ENCODE measurements around the gene TBX10. TPM values are rescaled to one million over a fixed set of nuclear protein-coding genes. Genes with fewer than 3 reads are reported as not detected.
"Not testable (repeated sequence)": the region's sequence is repeated elsewhere in the genome, so short reads cannot be mapped to it uniquely, and the experiment has no call there.

TBX10 gene
- not detected for polyA plus RNA-seq (2012; ENCODE audit: insufficient read depth, insufficient read length, low read depth)

DNA sequence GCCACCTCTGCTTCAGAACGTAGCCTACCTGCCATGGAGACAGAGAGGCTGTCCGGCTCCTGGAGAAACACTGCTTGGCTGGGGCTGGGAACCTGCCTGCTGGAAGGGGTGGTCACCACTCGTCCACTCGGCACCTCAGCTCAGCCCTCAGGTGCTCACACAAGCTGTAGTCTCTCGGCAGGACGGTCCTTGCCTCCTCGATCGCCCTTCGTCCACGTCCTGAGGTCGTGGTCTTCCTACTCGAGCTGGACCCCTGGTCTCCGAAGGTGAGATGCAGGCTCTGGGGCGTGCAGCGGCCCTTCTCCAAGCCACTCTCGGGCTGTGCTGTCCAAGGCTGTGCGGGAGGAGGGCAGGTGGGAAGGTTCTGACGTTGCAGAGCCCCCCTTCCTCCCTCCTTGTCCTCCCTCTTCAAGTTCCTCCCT is at the start of gene TBX10:
TSS of gene TBX10 (minus strand) at position 326 of the 422 bp plus-strand sequence. CDS start at position 35, 291 bp downstream.
- Histone ChIP-seq H3K36me3 (no peaks in the 10 kb centered on the region), H3K27me3 (no peaks in the 10 kb centered on the region; the same call in 1 of the 2 replicates), H3K4me3 (ENCODE audit: low read depth, low read length) (no peak within 1 kb of the TSS), H3K9me3 (no peaks in the 10 kb centered on the region; the same call in 1 of the 2 replicates), H3K4me1 (no peaks in the 10 kb centered on the region)
- TF ChIP-seq, protein P1, sequence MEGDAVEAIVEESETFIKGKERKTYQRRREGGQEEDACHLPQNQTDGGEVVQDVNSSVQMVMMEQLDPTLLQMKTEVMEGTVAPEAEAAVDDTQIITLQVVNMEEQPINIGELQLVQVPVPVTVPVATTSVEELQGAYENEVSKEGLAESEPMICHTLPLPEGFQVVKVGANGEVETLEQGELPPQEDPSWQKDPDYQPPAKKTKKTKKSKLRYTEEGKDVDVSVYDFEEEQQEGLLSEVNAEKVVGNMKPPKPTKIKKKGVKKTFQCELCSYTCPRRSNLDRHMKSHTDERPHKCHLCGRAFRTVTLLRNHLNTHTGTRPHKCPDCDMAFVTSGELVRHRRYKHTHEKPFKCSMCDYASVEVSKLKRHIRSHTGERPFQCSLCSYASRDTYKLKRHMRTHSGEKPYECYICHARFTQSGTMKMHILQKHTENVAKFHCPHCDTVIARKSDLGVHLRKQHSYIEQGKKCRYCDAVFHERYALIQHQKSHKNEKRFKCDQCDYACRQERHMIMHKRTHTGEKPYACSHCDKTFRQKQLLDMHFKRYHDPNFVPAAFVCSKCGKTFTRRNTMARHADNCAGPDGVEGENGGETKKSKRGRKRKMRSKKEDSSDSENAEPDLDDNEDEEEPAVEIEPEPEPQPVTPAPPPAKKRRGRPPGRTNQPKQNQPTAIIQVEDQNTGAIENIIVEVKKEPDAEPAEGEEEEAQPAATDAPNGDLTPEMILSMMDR (IDR thresholded peaks at IDR 0.05; ENCODE audit: low read depth, low read length), result no peak
- no peak for DNase-seq

DNA sequence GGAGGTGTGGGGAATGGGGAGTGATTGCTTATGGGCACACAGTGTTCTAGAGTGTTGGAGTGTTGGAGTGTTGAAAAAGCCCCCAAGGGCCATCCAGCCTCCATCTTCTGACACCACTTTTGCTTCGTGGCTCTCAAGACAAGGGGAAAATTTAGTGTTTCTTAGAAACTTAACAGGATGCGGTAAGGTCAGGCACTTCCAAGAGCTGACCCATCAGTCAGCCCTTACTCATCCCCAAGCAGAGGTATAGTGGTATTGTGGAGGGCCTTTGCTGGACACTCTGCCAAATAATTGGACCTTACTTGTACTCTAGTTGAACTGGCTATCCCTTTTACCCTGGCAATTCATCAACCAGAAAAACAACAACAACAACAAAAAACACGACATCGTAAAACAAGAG is 49.6 kb upstream of the TBX10 start:
- H3K27me3 ChIP-seq, result peaks cover 51% of the 10 kb centered on the region
- H3K4me3 ChIP-seq (ENCODE audit: low read depth, low read length), result no peak overlapping the region
- H3K9me3 ChIP-seq, result no peaks in the 10 kb centered on the region
- TF ChIP-seq, protein P1 (IDR thresholded peaks at IDR 0.05; ENCODE audit: low read depth, low read length), result no peak
- H3K36me3 ChIP-seq, result no peaks in the 10 kb centered on the region
- no peak for DNase-seq
- no peaks in the 10 kb centered on the region for H3K4me1 ChIP-seq

DNA sequence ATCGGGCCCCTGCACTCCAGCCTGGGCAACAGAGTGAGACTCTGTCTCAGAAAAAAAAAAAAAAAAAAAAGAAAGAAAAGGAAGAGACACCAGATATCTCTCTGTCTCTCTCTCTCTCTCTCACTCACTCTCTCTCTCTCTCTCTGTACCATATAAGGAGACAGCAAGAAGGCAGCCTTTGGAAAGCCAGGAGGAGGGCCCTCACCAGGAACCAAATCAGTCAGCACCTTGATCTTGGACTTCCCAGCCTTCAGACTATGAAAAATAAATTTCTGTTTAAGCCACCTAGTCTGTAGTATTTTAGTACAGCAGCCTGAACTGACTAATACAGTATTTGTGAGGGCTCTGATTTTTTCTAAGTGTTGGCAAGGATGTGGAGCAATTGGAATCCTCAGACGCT is 48.4 kb upstream of the TBX10 start:
- DNase-seq, result no peak

DNA sequence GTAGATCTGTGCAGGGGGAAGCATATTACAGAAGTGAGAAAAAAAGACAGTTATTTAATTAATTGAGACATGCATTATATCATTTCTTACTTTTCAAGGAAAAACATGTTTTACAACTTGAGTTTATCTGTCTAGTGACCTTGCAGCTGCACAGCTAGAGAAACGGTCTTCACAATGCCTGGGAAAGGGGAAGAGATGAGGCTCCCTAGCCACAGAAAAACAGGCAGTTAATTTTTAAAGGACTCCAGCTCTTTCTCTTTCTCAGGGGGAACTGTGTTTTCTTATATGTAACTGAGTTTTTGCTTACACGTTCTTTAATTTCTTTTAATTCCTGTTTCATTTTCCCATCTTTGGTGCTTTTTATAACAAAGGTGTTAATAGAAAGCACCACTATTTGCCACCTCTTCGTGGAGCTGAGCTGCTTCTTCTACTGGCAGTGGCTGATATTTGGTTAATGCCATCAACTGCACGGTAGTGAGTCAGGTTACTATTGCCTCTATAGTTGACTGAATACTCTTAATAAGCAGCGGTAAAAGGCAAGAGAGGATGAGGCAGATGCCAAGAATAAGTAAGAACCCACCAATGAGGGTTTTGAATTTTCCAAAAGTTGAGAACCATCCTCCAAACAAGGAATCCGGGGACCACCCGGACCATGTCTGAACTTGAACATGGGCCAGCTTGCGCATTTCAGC is 46.2 kb upstream of the TBX10 start:
- not testable (repeated sequence) for H3K9me3 ChIP-seq; DNase-seq; H3K4me1 ChIP-seq; H3K36me3 ChIP-seq; H3K4me3 ChIP-seq (ENCODE audit: low read depth, low read length)
- peaks cover 32% of the 10 kb centered on the region for H3K27me3 ChIP-seq

More for the DNA sequence above, 48.4 kb upstream of the TBX10 start:
- Histone ChIP-seq H3K27me3 (peaks cover 51% of the 10 kb centered on the region), H3K4me1 (no peaks in the 10 kb centered on the region), H3K4me3 (ENCODE audit: low read depth, low read length) (no peak overlapping the region), H3K36me3 (no peaks in the 10 kb centered on the region), H3K9me3 (no peaks in the 10 kb centered on the region)
- TF ChIP-seq, protein P1 (IDR thresholded peaks at IDR 0.05; ENCODE audit: low read depth, low read length), result no peak

DNA sequence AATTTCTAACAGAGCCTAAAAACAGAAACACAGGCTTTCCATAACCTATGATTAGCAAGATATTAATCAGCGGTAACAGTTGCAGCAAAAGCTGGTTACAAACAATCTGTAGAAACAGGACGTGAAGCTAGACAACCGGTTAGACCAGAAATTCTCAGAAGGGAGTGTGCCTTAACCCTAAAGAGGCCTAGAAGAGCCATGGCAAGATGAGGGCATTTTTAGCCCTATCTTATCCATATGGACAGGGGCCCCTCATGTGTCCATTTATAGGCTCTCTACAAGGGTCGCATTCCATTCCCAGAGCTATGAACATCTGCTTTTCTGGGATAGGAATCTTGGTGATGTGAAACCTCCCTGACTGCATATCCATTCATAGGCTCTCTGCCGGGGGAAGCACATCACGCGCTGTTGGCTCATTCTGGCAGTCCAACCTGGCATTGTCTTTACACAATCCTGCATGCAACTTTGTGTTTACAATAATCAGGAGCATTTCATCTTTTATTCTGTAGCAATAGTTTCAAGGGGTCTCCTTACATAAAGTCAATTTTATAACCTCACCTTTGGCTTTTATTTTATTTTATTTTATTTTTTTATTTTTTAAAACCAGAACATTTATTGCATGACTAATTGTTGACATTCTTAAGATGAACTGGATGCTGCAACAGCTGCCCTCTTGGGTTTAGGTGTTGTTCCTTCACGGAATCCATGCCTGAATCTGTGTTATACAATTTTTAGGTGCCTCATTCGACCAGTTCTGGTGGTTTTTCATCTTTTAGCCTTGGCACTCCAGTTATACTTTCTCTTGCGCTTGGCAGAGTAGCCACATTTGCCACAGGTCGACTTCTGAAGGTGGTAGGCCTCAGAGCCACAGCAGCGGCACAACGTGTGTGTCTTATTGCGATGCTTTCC is 42.8 kb upstream of the TBX10 start:
- H3K9me3 ChIP-seq; DNase-seq; H3K4me1 ChIP-seq; H3K36me3 ChIP-seq; H3K4me3 ChIP-seq (ENCODE audit: low read depth, low read length); H3K27me3 ChIP-seq: not testable (repeated sequence)

DNA sequence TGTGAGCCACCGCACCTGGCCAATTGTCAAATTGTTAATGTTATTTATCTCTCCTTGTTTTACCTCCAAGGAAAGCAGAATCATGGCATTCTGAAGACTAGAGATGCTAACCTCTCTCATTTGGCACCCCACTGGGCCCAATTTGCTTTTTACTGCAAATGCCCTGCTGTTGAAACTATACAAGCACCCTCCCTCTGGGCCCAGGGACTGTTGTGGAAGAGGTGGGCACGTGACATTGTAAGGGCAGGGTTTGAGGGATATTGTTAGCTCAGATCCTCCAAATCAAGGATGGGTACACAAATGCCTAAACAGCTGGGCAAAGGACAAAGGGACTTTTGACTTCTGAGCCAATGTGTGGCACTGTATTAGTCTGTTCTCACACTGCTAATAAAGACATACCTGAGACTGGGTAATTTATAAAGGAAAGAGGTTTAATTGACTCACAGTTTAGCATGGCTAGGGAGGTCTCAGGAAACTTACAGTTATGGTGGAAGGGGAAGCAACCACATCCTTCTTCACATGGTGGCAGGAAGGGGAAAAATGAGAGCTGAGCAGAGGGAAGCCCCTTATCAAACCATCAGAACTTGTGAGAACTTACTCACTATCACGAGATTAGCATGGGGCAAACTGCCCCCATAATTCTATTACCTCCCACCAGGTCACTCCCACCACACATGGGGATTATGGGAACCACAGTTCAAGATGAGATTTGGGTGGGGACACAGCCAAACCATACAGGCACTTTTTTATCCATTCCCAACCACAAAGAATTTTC is 41.3 kb upstream of the TBX10 start:
- no peak overlapping the region for H3K4me3 ChIP-seq (ENCODE audit: low read depth, low read length)
- peaks cover 3% of the 10 kb centered on the region for H3K4me1 ChIP-seq
- no peak for DNase-seq
- H3K36me3 ChIP-seq, result no peaks in the 10 kb centered on the region
- peaks cover 23% of the 10 kb centered on the region for H3K27me3 ChIP-seq
- no peaks in the 10 kb centered on the region; the same call in 1 of the 2 replicates for H3K9me3 ChIP-seq
- TF ChIP-seq, protein P1 (IDR thresholded peaks at IDR 0.05; ENCODE audit: low read depth, low read length), result no peak

All from BE2C (cell line).